NCI-H2029 treated with DMSO at 0.1 percent for 48 hours (cell line): ENCODE results near the gene SLC24A1.

Source experiments
- DNase-seq: peaks from one replicate; lab custom pipeline; 2025; lab: John Stamatoyannopoulos, UW

Gene SLC24A1

GRCh38 chr15:65653341-65653740 lies 31.6 kb downstream of the SLC24A1 start:
- DNase-seq, result no peak

GRCh38 chr15:65653801-65654521 lies 32.2 kb downstream of the SLC24A1 start:
- no peak for DNase-seq

- DNase-seq, result no peak
Observed at GRCh38 chr15:65655026-65655425, 33.3 kb downstream of the SLC24A1 start.

- no peak for DNase-seq
Observed at GRCh38 chr15:65655457-65655856, 33.7 kb downstream of the SLC24A1 start.

GRCh38 chr15:65659502-65660052 lies 37.8 kb downstream of the SLC24A1 start:
- no peak for DNase-seq

GRCh38 chr15:65660927-65661326 lies 39.2 kb downstream of the SLC24A1 start:
- DNase-seq, result no peak

GRCh38 chr15:65663521-65663920 lies 41.8 kb downstream of the SLC24A1 start:
- DNase-seq, result no peak

- DNase-seq, result no peak
Observed at GRCh38 chr15:65666257-65666656, 44.5 kb downstream of the SLC24A1 start.

GRCh38 chr15:65675551-65675950 lies 53.8 kb downstream of the SLC24A1 start:
- DNase-seq, result no peak

- no peak for DNase-seq
Observed at GRCh38 chr15:65676123-65676522, 54.4 kb downstream of the SLC24A1 start.

GRCh38 chr15:65680544-65680943 lies 58.8 kb downstream of the SLC24A1 start:
- DNase-seq, result no peak

- no peak for DNase-seq
Observed at GRCh38 chr15:65682404-65682911, 60.7 kb downstream of the SLC24A1 start.

- DNase-seq, result no peak
Observed at GRCh38 chr15:65688462-65688861, 66.7 kb downstream of the SLC24A1 start.

GRCh38 chr15:65690173-65690572 lies 68.4 kb downstream of the SLC24A1 start:
- no peak for DNase-seq

- no peak for DNase-seq
Observed at GRCh38 chr15:65690778-65691177, 69.0 kb downstream of the SLC24A1 start.

- no peak for DNase-seq
Observed at GRCh38 chr15:65695081-65695480, 73.3 kb downstream of the SLC24A1 start.
